ENCODE results near the gene LAMTOR5.

LAMTOR5 gene

GRCh38 chr1:110387048-110387754 is 20.3 kb downstream of the LAMTOR5 start:
- DNase-seq (ENCODE audit: low read depth), result no peak

GRCh38 chr1:110385369-110385768 is 22.1 kb downstream of the LAMTOR5 start:
- DNase-seq (ENCODE audit: low read depth), result no peak

- DNase-seq (ENCODE audit: low read depth), result no peak
Measured at GRCh38 chr1:110384581-110385321, 22.7 kb downstream of the LAMTOR5 start.

GRCh38 chr1:110383251-110383990 is 24.1 kb downstream of the LAMTOR5 start:
- peak; percentile 19 for DNase-seq (ENCODE audit: low read depth)

- DNase-seq (ENCODE audit: low read depth), result peak; percentile 21
Measured at GRCh38 chr1:110380672-110381283, 26.7 kb downstream of the LAMTOR5 start.

- no peak for DNase-seq (ENCODE audit: low read depth)
Measured at GRCh38 chr1:110375490-110375889, 32.0 kb downstream of the LAMTOR5 start.

GRCh38 chr1:110370827-110371226 is 36.7 kb downstream of the LAMTOR5 start:
- peak; percentile 76 for DNase-seq (ENCODE audit: low read depth)

GRCh38 chr1:110364221-110364620 is 43.3 kb downstream of the LAMTOR5 start:
- no peak for DNase-seq (ENCODE audit: low read depth)

GRCh38 chr1:110361856-110362255 is 45.6 kb downstream of the LAMTOR5 start:
- DNase-seq (ENCODE audit: low read depth), result no peak

- DNase-seq (ENCODE audit: low read depth), result no peak
Measured at GRCh38 chr1:110360431-110360830, 47.1 kb downstream of the LAMTOR5 start.

- no peak for DNase-seq (ENCODE audit: low read depth)
Measured at GRCh38 chr1:110356379-110356778, 51.1 kb downstream of the LAMTOR5 start.

GRCh38 chr1:110355321-110355720 is 52.2 kb downstream of the LAMTOR5 start:
- no peak for DNase-seq (ENCODE audit: low read depth)
